ENCODE measurements around the gene ROCK2. TPM values are rescaled to one million over a fixed set of nuclear protein-coding genes. Genes with fewer than 3 reads are reported as not detected.

ROCK2 gene
- total RNA-seq, 1 donor from 2014 or later: 45.1 TPM

DNA sequence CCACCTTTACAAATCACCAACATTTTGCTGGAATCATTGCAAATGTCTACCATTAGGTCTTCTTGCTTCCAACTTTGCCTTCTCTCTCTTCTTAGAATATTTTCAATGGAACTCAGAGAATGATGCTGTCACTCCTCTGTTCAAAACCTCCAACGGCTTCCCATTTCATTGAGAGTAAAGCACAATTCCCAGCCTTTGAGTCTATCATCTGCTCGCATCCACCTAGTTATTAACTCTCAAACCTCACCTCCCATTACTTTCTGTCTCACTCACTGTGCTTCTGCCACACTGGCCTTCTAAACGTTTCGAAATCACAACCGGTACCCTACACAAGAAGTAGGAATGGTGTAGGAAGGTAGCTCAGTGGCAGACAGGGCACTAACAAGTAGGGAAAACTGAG lies 40.0 kb downstream of the ROCK2 start:
- DNase-seq (ENCODE audit: low read depth) (no peak), FAIRE-seq (no peak)
- H4K20me1 ChIP-seq (ENCODE audit: insufficient read depth, low read length): peaks cover 64% of the 10 kb centered on the region
- H3K4me1 ChIP-seq (ENCODE audit: insufficient read depth, low read length): peaks cover 8% of the 10 kb centered on the region
- no peaks in the 10 kb centered on the region for H3K36me3 Mint-ChIP-seq (ENCODE audit: low read depth, unreplicated experiment)
- no peak for TF ChIP-seq EZH2 (IDR thresholded peaks at IDR 0.05; ENCODE audit: insufficient read depth, low read length)
- TF ChIP-seq, protein P1, sequence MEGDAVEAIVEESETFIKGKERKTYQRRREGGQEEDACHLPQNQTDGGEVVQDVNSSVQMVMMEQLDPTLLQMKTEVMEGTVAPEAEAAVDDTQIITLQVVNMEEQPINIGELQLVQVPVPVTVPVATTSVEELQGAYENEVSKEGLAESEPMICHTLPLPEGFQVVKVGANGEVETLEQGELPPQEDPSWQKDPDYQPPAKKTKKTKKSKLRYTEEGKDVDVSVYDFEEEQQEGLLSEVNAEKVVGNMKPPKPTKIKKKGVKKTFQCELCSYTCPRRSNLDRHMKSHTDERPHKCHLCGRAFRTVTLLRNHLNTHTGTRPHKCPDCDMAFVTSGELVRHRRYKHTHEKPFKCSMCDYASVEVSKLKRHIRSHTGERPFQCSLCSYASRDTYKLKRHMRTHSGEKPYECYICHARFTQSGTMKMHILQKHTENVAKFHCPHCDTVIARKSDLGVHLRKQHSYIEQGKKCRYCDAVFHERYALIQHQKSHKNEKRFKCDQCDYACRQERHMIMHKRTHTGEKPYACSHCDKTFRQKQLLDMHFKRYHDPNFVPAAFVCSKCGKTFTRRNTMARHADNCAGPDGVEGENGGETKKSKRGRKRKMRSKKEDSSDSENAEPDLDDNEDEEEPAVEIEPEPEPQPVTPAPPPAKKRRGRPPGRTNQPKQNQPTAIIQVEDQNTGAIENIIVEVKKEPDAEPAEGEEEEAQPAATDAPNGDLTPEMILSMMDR (IDR thresholded peaks at IDR 0.05; ENCODE audit: insufficient read depth, low read depth, low read length): no peak
- no peaks in the 10 kb centered on the region for H3K27me3 ChIP-seq (ENCODE audit: insufficient read depth, low read length)
- H3K9me3 Mint-ChIP-seq (ENCODE audit: unreplicated experiment): no peaks in the 10 kb centered on the region
- no peak overlapping the region for H3K4me2 ChIP-seq (ENCODE audit: low read length)
- no peak overlapping the region for H2AFZ ChIP-seq (ENCODE audit: low read depth, low read length)
- no peak overlapping the region for H3K9ac ChIP-seq (ENCODE audit: low read length)
- no peaks in the 10 kb centered on the region for H3K9me3 ChIP-seq (ENCODE audit: insufficient read depth, low read depth, low read length)
- no peak overlapping the region for H3K4me3 ChIP-seq (ENCODE audit: insufficient read depth, low read depth, low read length)
- no peak overlapping the region for H3K27ac ChIP-seq (ENCODE audit: low read depth, low read length)
- no peak overlapping the region for H3K27ac Mint-ChIP-seq (ENCODE audit: unreplicated experiment)
- no peak overlapping the region for H3K4me3 Mint-ChIP-seq (ENCODE audit: unreplicated experiment)
- H3K27me3 Mint-ChIP-seq (ENCODE audit: low read depth, unreplicated experiment): no peaks in the 10 kb centered on the region
- no peaks in the 10 kb centered on the region for H3K36me3 ChIP-seq (ENCODE audit: insufficient read depth, low read length)
- H3K4me1 Mint-ChIP-seq (ENCODE audit: low read depth, unreplicated experiment): peaks cover 5% of the 10 kb centered on the region
- H3K79me2 ChIP-seq (ENCODE audit: insufficient read depth, low read length): peaks cover 97% of the 10 kb centered on the region

DNA sequence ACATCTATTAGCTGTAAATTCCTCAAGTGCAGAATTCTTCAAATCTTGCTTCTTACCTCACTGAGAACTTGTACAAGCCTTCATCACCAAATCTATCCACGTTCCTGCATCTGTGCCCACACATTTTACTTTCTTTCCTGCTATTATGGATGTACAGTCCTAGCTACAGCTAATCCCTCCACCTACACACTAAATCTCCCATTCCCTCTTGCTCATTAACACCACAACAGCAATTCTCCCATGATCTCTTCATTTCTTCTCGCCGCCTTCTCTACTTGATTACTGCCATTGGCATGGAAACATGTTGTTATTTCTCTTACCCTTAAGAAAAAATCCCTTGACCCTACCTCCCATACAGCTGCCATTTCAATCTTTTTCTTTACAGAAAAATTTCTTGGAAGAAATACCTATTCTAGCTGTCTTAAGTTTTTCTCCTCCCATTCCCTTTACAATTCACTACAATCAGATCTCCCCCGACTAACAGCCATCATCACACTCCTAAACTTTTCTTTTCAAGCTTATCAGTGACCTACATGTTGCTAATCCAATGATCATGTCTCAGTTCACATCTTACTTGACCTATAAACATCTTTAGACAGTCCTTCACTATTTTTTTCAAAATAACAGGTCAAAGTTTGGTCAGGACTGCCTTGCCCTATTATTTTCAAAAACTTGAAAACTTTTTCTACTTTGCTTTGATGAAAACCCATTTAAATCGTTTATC lies 41.0 kb downstream of the ROCK2 start:
- Histone ChIP-seq H3K9me3 (ENCODE audit: insufficient read depth, low read depth, low read length) (no peaks in the 10 kb centered on the region), H3K27ac (ENCODE audit: low read depth, low read length) (no peak overlapping the region), H3K27me3 (ENCODE audit: insufficient read depth, low read length) (no peaks in the 10 kb centered on the region), H3K79me2 (ENCODE audit: insufficient read depth, low read length) (peaks cover 95% of the 10 kb centered on the region), H4K20me1 (ENCODE audit: insufficient read depth, low read length) (peaks cover 69% of the 10 kb centered on the region), H2AFZ (ENCODE audit: low read depth, low read length) (no peak overlapping the region), H3K4me2 (ENCODE audit: low read length) (peak overlapping the region; percentile 12), H3K4me3 (ENCODE audit: insufficient read depth, low read depth, low read length) (no peak overlapping the region), H3K9ac (ENCODE audit: low read length) (no peak overlapping the region), H3K4me1 (ENCODE audit: insufficient read depth, low read length) (peaks cover 8% of the 10 kb centered on the region), H3K36me3 (ENCODE audit: insufficient read depth, low read length) (no peaks in the 10 kb centered on the region)
- H3K9me3 Mint-ChIP-seq (ENCODE audit: unreplicated experiment): no peaks in the 10 kb centered on the region
- no peak overlapping the region for H3K4me3 Mint-ChIP-seq (ENCODE audit: unreplicated experiment)
- no peaks in the 10 kb centered on the region for H3K27me3 Mint-ChIP-seq (ENCODE audit: low read depth, unreplicated experiment)
- TF ChIP-seq, protein P1 (IDR thresholded peaks at IDR 0.05; ENCODE audit: insufficient read depth, low read depth, low read length): no peak
- no peak for TF ChIP-seq EZH2 (IDR thresholded peaks at IDR 0.05; ENCODE audit: insufficient read depth, low read length)
- FAIRE-seq (no peak), DNase-seq (ENCODE audit: low read depth) (peak; percentile 12)
- no peak overlapping the region for H3K27ac Mint-ChIP-seq (ENCODE audit: unreplicated experiment)
- no peaks in the 10 kb centered on the region for H3K36me3 Mint-ChIP-seq (ENCODE audit: low read depth, unreplicated experiment)
- H3K4me1 Mint-ChIP-seq (ENCODE audit: low read depth, unreplicated experiment): peaks cover 5% of the 10 kb centered on the region

DNA sequence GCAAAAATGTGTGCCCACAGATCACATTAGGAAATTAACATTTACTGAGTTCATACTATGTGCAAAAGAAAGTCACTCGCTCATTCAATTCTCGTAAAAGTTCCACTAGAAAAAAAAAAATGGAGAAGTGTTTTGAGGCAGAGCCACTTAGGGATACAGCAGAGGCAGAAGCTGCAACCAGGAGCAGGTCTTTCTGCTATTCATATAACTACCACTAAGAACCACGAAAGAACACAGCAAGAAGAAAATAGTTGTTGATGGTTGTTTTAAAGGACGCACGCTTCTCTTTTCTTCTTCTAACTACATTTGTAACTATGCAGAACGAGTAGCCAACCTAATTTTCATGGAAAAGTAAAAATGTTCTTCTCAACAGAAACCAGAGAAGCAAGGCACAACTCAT lies 45.0 kb downstream of the ROCK2 start:
- DNase-seq (ENCODE audit: low read depth) (no peak), FAIRE-seq (no peak)
- Histone ChIP-seq H3K9ac (ENCODE audit: low read length) (no peak overlapping the region), H3K4me1 (ENCODE audit: insufficient read depth, low read length) (no peaks in the 10 kb centered on the region), H3K4me2 (ENCODE audit: low read length) (no peak overlapping the region), H4K20me1 (ENCODE audit: insufficient read depth, low read length) (peaks cover 56% of the 10 kb centered on the region), H3K4me3 (ENCODE audit: insufficient read depth, low read depth, low read length) (no peak overlapping the region), H3K79me2 (ENCODE audit: insufficient read depth, low read length) (peaks cover 94% of the 10 kb centered on the region), H3K27me3 (ENCODE audit: insufficient read depth, low read length) (no peaks in the 10 kb centered on the region), H3K27ac (ENCODE audit: low read depth, low read length) (no peak overlapping the region), H3K36me3 (ENCODE audit: insufficient read depth, low read length) (no peaks in the 10 kb centered on the region), H3K9me3 (ENCODE audit: insufficient read depth, low read depth, low read length) (no peaks in the 10 kb centered on the region), H2AFZ (ENCODE audit: low read depth, low read length) (no peak overlapping the region)
- Mint-ChIP-seq H3K27me3 (ENCODE audit: low read depth, unreplicated experiment) (no peaks in the 10 kb centered on the region), H3K9me3 (ENCODE audit: unreplicated experiment) (no peaks in the 10 kb centered on the region), H3K4me1 (ENCODE audit: low read depth, unreplicated experiment) (no peaks in the 10 kb centered on the region), H3K27ac (ENCODE audit: unreplicated experiment) (no peak overlapping the region), H3K36me3 (ENCODE audit: low read depth, unreplicated experiment) (no peaks in the 10 kb centered on the region), H3K4me3 (ENCODE audit: unreplicated experiment) (no peak overlapping the region)
- no peak for TF ChIP-seq EZH2 (IDR thresholded peaks at IDR 0.05; ENCODE audit: insufficient read depth, low read length)
- TF ChIP-seq, protein P1 (IDR thresholded peaks at IDR 0.05; ENCODE audit: insufficient read depth, low read depth, low read length): no peak
